Keratinocyte (primary cell): ENCODE results near the gene PRELP. TPM values are rescaled to one million over a fixed set of nuclear protein-coding genes. Genes with fewer than 3 reads are reported as not detected.

Source experiments
- DNase-seq: peaks from one replicate; pipeline ENCODE4 v3.0.0-alpha.2; 2011; ENCODE audit warnings: low read depth, missing footprints, low spot score
- FAIRE-seq: peaks from 2 replicates; lab custom pipeline; 2011; peaks lifted over from hg19 to GRCh38; lab: Jason Lieb, UNC
- H2AFZ ChIP-seq: 2 replicates; pipeline ENCODE4 v1.6.0; 2012; ENCODE audit warnings: low read length, control low read depth, inconsistent platforms; ENCODE audit not compliant: control insufficient read depth
- H3K27ac ChIP-seq: 2 replicates; pipeline ENCODE4 v1.5.1; 2011; ENCODE audit warnings: low read length; ENCODE audit not compliant: control insufficient read depth, insufficient read depth
- H3K27me3 ChIP-seq: 3 replicates; pipeline ENCODE4 v1.6.0; 2011; ENCODE audit warnings: low read length; ENCODE audit not compliant: control insufficient read depth, insufficient read depth; ENCODE audit errors: extremely low read depth
- H3K36me3 ChIP-seq, 2 experiments: 2 replicates in 1 of 2; 3 replicates in 1 of 2; pipeline ENCODE4 v1.5.1; 2011; ENCODE audit warnings: low read length in 2 of 2, mild to moderate bottlenecking in 1 of 2; ENCODE audit not compliant: control insufficient read depth in 2 of 2, insufficient read depth in 2 of 2; ENCODE audit errors: extremely low read depth in 1 of 2
- H3K4me1 ChIP-seq: 3 replicates; pipeline ENCODE4 v1.5.1; 2011; ENCODE audit warnings: low read length; ENCODE audit not compliant: control insufficient read depth, insufficient read depth; ENCODE audit errors: extremely low read depth
- H3K4me2 ChIP-seq: 3 replicates; pipeline ENCODE4 v1.6.0; 2011; ENCODE audit warnings: low read depth, low read length; ENCODE audit not compliant: control insufficient read depth, insufficient read depth; ENCODE audit errors: extremely low read depth
- H3K4me3 ChIP-seq, 3 experiments: fragments of 200-600 bp in 1 of 3; sonication (generic) in 1 of 3; 2 replicates in 2 of 3; 3 replicates in 1 of 3; pipeline ENCODE4 v1.5.1; 2011 to 2016; ENCODE audit warnings: low read length in 3 of 3, mild to moderate bottlenecking in 3 of 3, control low read depth in 2 of 3, inconsistent platforms in 1 of 3, low read depth in 1 of 3, mixed read lengths in 1 of 3, mixed run types in 1 of 3, moderate library complexity in 1 of 3; ENCODE audit not compliant: control insufficient read depth in 2 of 3, insufficient read depth in 2 of 3; ENCODE audit errors: extremely low read depth in 1 of 3
- H3K79me2 ChIP-seq: 2 replicates; pipeline ENCODE4 v1.6.0; 2012; ENCODE audit warnings: low read length; ENCODE audit not compliant: control insufficient read depth, insufficient read depth
- H3K9ac ChIP-seq: 3 replicates; pipeline ENCODE4 v1.6.0; 2011; ENCODE audit warnings: low read length; ENCODE audit not compliant: control insufficient read depth, insufficient read depth; ENCODE audit errors: extremely low read depth
- H3K9me1 ChIP-seq: 3 replicates; pipeline ENCODE4 v1.6.0; 2011; ENCODE audit warnings: low read length; ENCODE audit not compliant: control insufficient read depth, insufficient read depth; ENCODE audit errors: extremely low read depth
- H3K9me3 ChIP-seq: 2 replicates; pipeline ENCODE4 v1.5.1; 2012; ENCODE audit warnings: low read depth, low read length; ENCODE audit not compliant: control insufficient read depth
- H4K20me1 ChIP-seq: 3 replicates; pipeline ENCODE4 v1.6.0; 2011; ENCODE audit warnings: low read length; ENCODE audit not compliant: control insufficient read depth, insufficient read depth; ENCODE audit errors: extremely low read depth
- EZH2 ChIP-seq: IDR thresholded peaks from one replicate; pipeline ENCODE4 v1.6.1; 2012; ENCODE audit warnings: inconsistent platforms, mild to moderate bottlenecking, low read length, moderate library complexity
- dilution Hi-C: fragments of 300-500 bp; cut with MboI; formaldehyde crosslinking; loops from one replicate; pipeline ENCODE4 v1.7.0; 2020; ENCODE audit warnings: low sequenced_read_pairs; ENCODE audit not compliant: extremely low pct_ligation_motif_present
- polyA plus RNA-seq, 5 experiments: library from polyadenylated mRNA; depleted of rRNA in 3 of 5; stranded (reverse) in 3 of 5; stranded (forward) in 1 of 5; unstranded in 1 of 5; fragments of >200 nt; gene quantifications; 1 replicate in 1 of 5; 2 replicates in 3 of 5; 3 replicates in 1 of 5; pipeline versions ENCODE4 v1.2.1 to v1.2.3, GENCODE V29; 2011 to 2012; ENCODE audit warnings: missing spikeins in 2 of 5, low read depth in 1 of 5, low replicate concordance in 1 of 5
- TF ChIP-seq, protein P1 (sequence below), 3 experiments: IDR thresholded peaks in 1 of 3; conservative IDR thresholded peaks in 1 of 3; optimal IDR thresholded peaks in 1 of 3; 2 replicates in 2 of 3; 3 replicates in 1 of 3; pipeline versions ENCODE3 to v1.5.1; 2011; ENCODE audit warnings: low read length in 3 of 3, mild to moderate bottlenecking in 3 of 3, moderate library complexity in 2 of 3, control low read depth in 1 of 3, inconsistent platforms in 1 of 3; ENCODE audit not compliant: insufficient read depth in 2 of 3; ENCODE audit errors: extremely low read depth in 1 of 3

Gene PRELP
- polyA plus RNA-seq, 1 donor (not counting 4 experiments of a cell fraction or from before 2014, with no cell fraction given), result 0.01 TPM

DNA sequence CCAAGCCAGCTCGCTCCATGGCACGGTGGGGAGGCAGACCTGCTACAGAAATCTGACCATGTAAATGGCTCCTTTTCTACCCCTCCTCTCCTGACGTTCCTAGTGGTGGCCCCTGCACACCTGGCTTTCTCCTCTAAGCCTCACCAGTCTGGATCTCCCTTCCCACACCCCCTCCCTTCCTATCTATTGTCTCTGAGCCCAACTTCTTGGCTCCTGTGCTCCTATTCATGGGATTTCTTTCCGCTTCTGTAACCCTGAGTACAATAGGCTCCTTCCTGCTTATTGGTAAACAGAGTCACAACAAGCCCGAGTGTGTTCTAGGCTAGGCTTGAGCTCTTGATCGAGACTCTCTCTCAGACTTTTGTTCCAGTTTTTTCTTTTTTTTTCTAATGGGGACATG is 35.9 kb downstream of the PRELP start:
- no peak overlapping the region for H3K4me2 ChIP-seq
- no peaks in the 10 kb centered on the region for H3K9me1 ChIP-seq
- peaks cover 27% of the 10 kb centered on the region for H3K4me1 ChIP-seq
- no peaks in the 10 kb centered on the region for H3K27me3 ChIP-seq
- H3K4me3 ChIP-seq, result no peak overlapping the region
- H3K9ac ChIP-seq, result no peak overlapping the region
- no peaks in the 10 kb centered on the region for H4K20me1 ChIP-seq
- dilution Hi-C loops, result no loop called here
- H3K9me3 ChIP-seq, result no peaks in the 10 kb centered on the region
- DNase-seq (no peak), FAIRE-seq (no peak)
- H2AFZ ChIP-seq, result no peak overlapping the region
- no peak overlapping the region for H3K27ac ChIP-seq
- no peak for TF ChIP-seq EZH2
- TF ChIP-seq, protein P1, sequence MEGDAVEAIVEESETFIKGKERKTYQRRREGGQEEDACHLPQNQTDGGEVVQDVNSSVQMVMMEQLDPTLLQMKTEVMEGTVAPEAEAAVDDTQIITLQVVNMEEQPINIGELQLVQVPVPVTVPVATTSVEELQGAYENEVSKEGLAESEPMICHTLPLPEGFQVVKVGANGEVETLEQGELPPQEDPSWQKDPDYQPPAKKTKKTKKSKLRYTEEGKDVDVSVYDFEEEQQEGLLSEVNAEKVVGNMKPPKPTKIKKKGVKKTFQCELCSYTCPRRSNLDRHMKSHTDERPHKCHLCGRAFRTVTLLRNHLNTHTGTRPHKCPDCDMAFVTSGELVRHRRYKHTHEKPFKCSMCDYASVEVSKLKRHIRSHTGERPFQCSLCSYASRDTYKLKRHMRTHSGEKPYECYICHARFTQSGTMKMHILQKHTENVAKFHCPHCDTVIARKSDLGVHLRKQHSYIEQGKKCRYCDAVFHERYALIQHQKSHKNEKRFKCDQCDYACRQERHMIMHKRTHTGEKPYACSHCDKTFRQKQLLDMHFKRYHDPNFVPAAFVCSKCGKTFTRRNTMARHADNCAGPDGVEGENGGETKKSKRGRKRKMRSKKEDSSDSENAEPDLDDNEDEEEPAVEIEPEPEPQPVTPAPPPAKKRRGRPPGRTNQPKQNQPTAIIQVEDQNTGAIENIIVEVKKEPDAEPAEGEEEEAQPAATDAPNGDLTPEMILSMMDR (optimal IDR thresholded peaks at IDR 0.05 in 1 of 3, IDR thresholded peaks at IDR 0.05 in 1 of 3, conservative IDR thresholded peaks at IDR 0.05 in 1 of 3; ENCODE audit: extremely low read depth in 1 of 3, insufficient read depth in 2 of 3, low read length in 3 of 3), result no peak
- no peaks in the 10 kb centered on the region for H3K79me2 ChIP-seq
- no peaks in the 10 kb centered on the region for H3K36me3 ChIP-seq

GRCh38 chr1:203511930-203512329 is 36.3 kb downstream of the PRELP start:
- Histone ChIP-seq H4K20me1 (no peaks in the 10 kb centered on the region), H3K4me3 (no peak overlapping the region), H3K9me3 (no peaks in the 10 kb centered on the region), H3K27me3 (no peaks in the 10 kb centered on the region), H3K9me1 (no peaks in the 10 kb centered on the region), H3K79me2 (no peaks in the 10 kb centered on the region), H3K36me3 (no peaks in the 10 kb centered on the region), H3K9ac (peak overlapping the region; percentile 29), H2AFZ (no peak overlapping the region), H3K27ac (peak overlapping the region; percentile 60), H3K4me2 (no peak overlapping the region), H3K4me1 (peaks cover 27% of the 10 kb centered on the region)
- no peak for DNase-seq
- dilution Hi-C loops, result no loop called here
- TF ChIP-seq, protein P1 (optimal IDR thresholded peaks at IDR 0.05 in 1 of 3, IDR thresholded peaks at IDR 0.05 in 1 of 3, conservative IDR thresholded peaks at IDR 0.05 in 1 of 3; ENCODE audit: extremely low read depth in 1 of 3, insufficient read depth in 2 of 3, low read length in 3 of 3), result no peak
- no peak for TF ChIP-seq EZH2
- no peak for FAIRE-seq
